ENCODE results near the gene CELF5. TPM values are rescaled to one million over a fixed set of nuclear protein-coding genes. Genes with fewer than 3 reads are reported as not detected.

CELF5 gene
- total and polyA plus RNA-seq, 9 of the 15 experiments (the other 6 are each of a cell fraction or from before 2014, with no cell fraction given), result 0.01 to 0.56 (median 0.22) TPM

GRCh38 chr19:3309724-3310123 lies 85.3 kb downstream of the CELF5 start:
- Histone ChIP-seq H3K27me3 (ENCODE audit: control insufficient read depth in 2 of 2, insufficient read depth in 2 of 2, low read length in 2 of 2) (peaks cover 11 to 21% of the 10 kb centered on the region in 2 experiments; a peak in 4 of 5 replicates), H3K4me2 (ENCODE audit: insufficient read depth, low read length) (no peak overlapping the region), H3K9ac (ENCODE audit: insufficient read depth in 1 of 2, low read depth in 2 of 2, low read length in 2 of 2) (no peak overlapping the region), H2AFZ (ENCODE audit: low read depth, low read length) (no peak overlapping the region), H3K36me3 (ENCODE audit: control insufficient read depth, insufficient read depth, low read length) (no peaks in the 10 kb centered on the region), H3K79me2 (ENCODE audit: control insufficient read depth, insufficient read depth, low read length) (no peaks in the 10 kb centered on the region), H3K4me3 (no peak overlapping the region), H4K20me1 (replicated peaks; ENCODE audit: control insufficient read depth, insufficient read depth, low read length) (peaks cover 7% of the 10 kb centered on the region; the same call in 1 of the 2 replicates), H3K9me3 (replicated peaks; ENCODE audit: control insufficient read depth, insufficient read depth, low read depth, low read length) (no peaks in the 10 kb centered on the region), H3K9me1 (ENCODE audit: control insufficient read depth, insufficient read depth, low read length) (no peaks in the 10 kb centered on the region), H3K27ac (ENCODE audit: extremely low read depth, low read depth, low read length) (no peak overlapping the region), H3K4me1 (replicated peaks in 1 of 2; ENCODE audit: control insufficient read depth in 2 of 2, insufficient read depth in 2 of 2, low read length in 2 of 2) (peaks cover 0 to 25% of the 10 kb centered on the region in 2 experiments; a peak in 3 of 5 replicates)
- CTCF ChIA-PET (ENCODE audit: low intra/inter-chr PET ratio), result no interaction called here
- BruUV-seq (replicated peaks), result no TSS peak
- DNase-seq (ENCODE audit: extremely low read depth in 1 of 4, low spot score in 3 of 4) (no peak), FAIRE-seq (no peak), ATAC-seq (no peak)
- TF ChIP-seq TBL1XR1 (IDR thresholded peaks at IDR 0.05; ENCODE audit: low read length in 2 of 2) (no peak), ZKSCAN3 (CRISPR knock-in tag; IDR thresholded peaks at IDR 0.05) (no peak), ELF4 (CRISPR knock-in tag; IDR thresholded peaks at IDR 0.05) (no peak), ARID4B (CRISPR knock-in tag; IDR thresholded peaks at IDR 0.05) (no peak)
- POLR2A ChIA-PET, result no interaction called here
- in situ Hi-C loops (cut with MboI), result loop anchor here (10.0 kb wide), 1 partner anchor 355 kb away; no protein-coding TSS in a partner anchor
- WGBS (ENCODE audit: insufficient coverage, low coverage, missing lambda C conversion rate), result no CpG with 5 or more reads among the region's 1 CpG
- intact Hi-C loops (cut with micrococcal nuclease), result no loop called here

Data from K562 (cell line).